ENCODE results near the gene MGAT3.

DNA sequence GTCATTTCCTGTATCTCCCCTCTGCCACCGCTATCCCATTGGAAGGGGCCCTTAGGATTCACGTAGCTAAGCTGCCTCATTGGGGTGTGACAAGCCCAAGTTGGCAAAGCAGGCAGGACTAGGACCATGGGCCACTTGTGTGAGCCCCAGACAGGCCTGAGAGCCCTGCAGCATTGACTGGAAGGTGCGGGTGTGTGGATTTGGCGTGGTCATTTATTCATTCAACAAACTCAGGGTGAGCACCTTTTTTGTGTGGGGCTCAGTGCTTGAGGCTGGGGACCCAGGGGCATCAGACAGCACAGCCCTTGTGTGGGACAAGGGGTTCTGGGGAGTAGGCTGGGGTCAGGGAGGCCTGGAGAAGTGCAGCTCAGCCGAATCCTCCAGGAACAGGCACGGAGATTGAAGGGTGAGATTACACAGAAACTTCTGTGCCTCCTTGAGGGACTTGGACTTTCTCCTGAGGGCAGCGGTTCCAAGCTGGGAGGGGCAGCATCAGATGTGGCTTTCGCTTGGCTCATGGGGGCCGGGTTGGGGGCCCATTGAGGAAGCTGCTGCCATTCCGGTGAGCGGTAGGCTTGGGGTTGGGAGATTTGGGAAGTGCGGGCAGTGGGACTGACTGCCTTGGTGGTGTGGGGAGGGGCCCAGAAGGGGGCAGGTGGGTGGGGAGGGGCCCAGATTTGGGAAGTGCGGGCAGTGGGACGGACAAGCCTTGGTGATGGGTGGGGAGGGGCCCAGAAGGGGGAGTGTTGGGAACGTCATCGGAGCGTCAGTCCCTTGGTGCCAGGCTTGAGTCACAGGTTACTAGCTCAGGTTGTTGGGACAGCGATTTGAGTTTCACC is 11.9 kb downstream of the MGAT3 start:
- no peak for TF ChIP-seq YY1 (IDR thresholded peaks at IDR 0.05; ENCODE audit: insufficient read depth, insufficient read length)
- TF ChIP-seq SUZ12 (IDR thresholded peaks at IDR 0.05; ENCODE audit: extremely low read depth, insufficient read depth, insufficient read length), result no peak
- no peak for TF ChIP-seq ZNF274 (IDR thresholded peaks at IDR 0.05; ENCODE audit: low read depth, low read length)

All from NT2/D1 (cell line).